Ascending aorta (tissue), 2 donors: ENCODE results near the gene HP1BP3. TPM values are rescaled to one million over a fixed set of nuclear protein-coding genes. Genes with fewer than 3 reads are reported as not detected.
"Not testable (repeated sequence)": the region's sequence is repeated elsewhere in the genome, so short reads cannot be mapped to it uniquely, and the experiment has no call there.

ENCODE experiments used
- DNase-seq, 2 donors: peaks; one replicate each; pipeline ENCODE4 v3.0.0-alpha.2; 2019; ENCODE audit warnings: low spot score in 2 of 2
- H3K27ac ChIP-seq, 2 donors: fragments of 200-600 bp; sonication (generic); one replicate each; pipeline ENCODE4 v1.5.1; 2016 to 2017; ENCODE audit warnings: mild to moderate bottlenecking in 1 of 2
- H3K27me3 ChIP-seq: fragments of 200-600 bp; sonication (generic); one replicate; pipeline ENCODE4 v1.5.1; 2017
- H3K36me3 ChIP-seq, 2 donors: fragments of 200-600 bp; sonication (generic); one replicate each; pipeline ENCODE4 v1.5.1; 2016
- H3K4me1 ChIP-seq, 2 donors: fragments of 200-600 bp; sonication (generic); one replicate each; pipeline ENCODE4 v1.5.1; 2016 to 2017; ENCODE audit warnings: mild to moderate bottlenecking in 1 of 2
- H3K4me3 ChIP-seq, 2 donors: fragments of 200-600 bp; sonication (generic); one replicate each; pipeline ENCODE4 v1.5.1; 2016 to 2017; ENCODE audit warnings: mild to moderate bottlenecking in 1 of 2
- H3K9me3 ChIP-seq, 2 donors: fragments of 200-600 bp; sonication (generic); one replicate each; pipeline ENCODE4 v1.5.1; 2016
- intact Hi-C: fragments of 100-400 bp; cut with DNase I; formaldehyde crosslinking; loops from one replicate; pipeline ENCODE4 v1.15.1; 2023
- total RNA-seq: library from RNA; depleted of rRNA; stranded (reverse); fragments of >200 nt; gene quantifications from one replicate; pipeline ENCODE4 v1.1.0, GENCODE V29; 2016
- TF ChIP-seq, protein P1 (sequence below), 3 experiments: fragments of 200-600 bp in 2 of 3; fragments of 450-650 bp in 1 of 3; sonication (generic) in 2 of 3; IDR thresholded peaks; one replicate each; pipeline ENCODE4 v1.5.1; 2016 to 2019; ENCODE audit warnings: antibody characterized with exemption in 3 of 3, mild to moderate bottlenecking in 1 of 3, moderate library complexity in 1 of 3

Gene HP1BP3
- total RNA-seq, 1 donor from 2014 or later: 109 TPM

DNA sequence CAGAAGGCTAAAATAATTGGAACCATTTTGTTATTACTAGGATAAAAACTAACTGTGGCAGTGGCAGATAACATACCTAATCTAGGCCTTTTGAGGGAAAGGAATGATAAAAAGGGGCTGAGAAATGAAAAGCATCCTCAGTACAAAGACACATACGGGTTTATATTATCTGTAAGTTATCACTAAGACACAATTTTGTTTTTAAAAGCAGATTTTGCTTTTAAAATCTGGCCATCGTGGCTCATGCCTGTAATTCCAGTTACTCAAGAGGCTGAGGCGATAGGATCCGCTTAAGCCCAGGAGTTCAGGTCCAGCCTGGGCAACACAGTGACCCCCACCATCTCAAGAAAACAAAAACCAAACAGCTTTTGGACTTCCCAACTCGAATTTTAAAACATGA is 24.8 kb upstream of the HP1BP3 start:
- Histone ChIP-seq H3K4me3 (no peak overlapping the region), H3K36me3 (peaks cover 13 to 15% of the 10 kb centered on the region in 2 donors), H3K27ac (no peak overlapping the region), H3K9me3 (no peaks in the 10 kb centered on the region), H3K27me3 (no peaks in the 10 kb centered on the region), H3K4me1 (no peaks in the 10 kb centered on the region)
- intact Hi-C loops: no loop called here
- TF ChIP-seq, protein P1, sequence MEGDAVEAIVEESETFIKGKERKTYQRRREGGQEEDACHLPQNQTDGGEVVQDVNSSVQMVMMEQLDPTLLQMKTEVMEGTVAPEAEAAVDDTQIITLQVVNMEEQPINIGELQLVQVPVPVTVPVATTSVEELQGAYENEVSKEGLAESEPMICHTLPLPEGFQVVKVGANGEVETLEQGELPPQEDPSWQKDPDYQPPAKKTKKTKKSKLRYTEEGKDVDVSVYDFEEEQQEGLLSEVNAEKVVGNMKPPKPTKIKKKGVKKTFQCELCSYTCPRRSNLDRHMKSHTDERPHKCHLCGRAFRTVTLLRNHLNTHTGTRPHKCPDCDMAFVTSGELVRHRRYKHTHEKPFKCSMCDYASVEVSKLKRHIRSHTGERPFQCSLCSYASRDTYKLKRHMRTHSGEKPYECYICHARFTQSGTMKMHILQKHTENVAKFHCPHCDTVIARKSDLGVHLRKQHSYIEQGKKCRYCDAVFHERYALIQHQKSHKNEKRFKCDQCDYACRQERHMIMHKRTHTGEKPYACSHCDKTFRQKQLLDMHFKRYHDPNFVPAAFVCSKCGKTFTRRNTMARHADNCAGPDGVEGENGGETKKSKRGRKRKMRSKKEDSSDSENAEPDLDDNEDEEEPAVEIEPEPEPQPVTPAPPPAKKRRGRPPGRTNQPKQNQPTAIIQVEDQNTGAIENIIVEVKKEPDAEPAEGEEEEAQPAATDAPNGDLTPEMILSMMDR (IDR thresholded peaks at IDR 0.05): no peak
- DNase-seq: no peak

- intact Hi-C loops: no loop called here
- no peaks in the 10 kb centered on the region for H3K9me3 ChIP-seq
- H3K4me1 ChIP-seq: peaks cover 0 to 2% of the 10 kb centered on the region in 2 donors
- no peaks in the 10 kb centered on the region for H3K27me3 ChIP-seq
- DNase-seq: no peak
- H3K36me3 ChIP-seq: no peaks in the 10 kb centered on the region
- TF ChIP-seq, protein P1 (IDR thresholded peaks at IDR 0.05): no peak
- H3K27ac ChIP-seq: no peak overlapping the region
- no peak overlapping the region for H3K4me3 ChIP-seq
These were observed 6.1 kb upstream of the HP1BP3 start for GRCh38 chr1:20793236-20793635.

GRCh38 chr1:20792196-20792595 is 5.1 kb upstream of the HP1BP3 start:
- Histone ChIP-seq H3K4me1 (peaks cover 0 to 6% of the 10 kb centered on the region in 2 donors), H3K27ac (no peak overlapping the region), H3K4me3 (no peak overlapping the region), H3K9me3 (no peaks in the 10 kb centered on the region), H3K27me3 (no peaks in the 10 kb centered on the region), H3K36me3 (no peaks in the 10 kb centered on the region)
- intact Hi-C loops: no loop called here
- no peak for DNase-seq
- TF ChIP-seq, protein P1 (IDR thresholded peaks at IDR 0.05): no peak

- Histone ChIP-seq H3K4me3 (no peak overlapping the region), H3K9me3 (no peaks in the 10 kb centered on the region), H3K4me1 (peaks cover 0 to 6% of the 10 kb centered on the region in 2 donors), H3K27me3 (no peaks in the 10 kb centered on the region), H3K27ac (no peak overlapping the region), H3K36me3 (no peaks in the 10 kb centered on the region)
- TF ChIP-seq, protein P1 (IDR thresholded peaks at IDR 0.05): no peak
- intact Hi-C loops: no loop called here
- DNase-seq: no peak
These were observed 3.7 kb upstream of the HP1BP3 start for GRCh38 chr1:20790785-20791184.

DNA sequence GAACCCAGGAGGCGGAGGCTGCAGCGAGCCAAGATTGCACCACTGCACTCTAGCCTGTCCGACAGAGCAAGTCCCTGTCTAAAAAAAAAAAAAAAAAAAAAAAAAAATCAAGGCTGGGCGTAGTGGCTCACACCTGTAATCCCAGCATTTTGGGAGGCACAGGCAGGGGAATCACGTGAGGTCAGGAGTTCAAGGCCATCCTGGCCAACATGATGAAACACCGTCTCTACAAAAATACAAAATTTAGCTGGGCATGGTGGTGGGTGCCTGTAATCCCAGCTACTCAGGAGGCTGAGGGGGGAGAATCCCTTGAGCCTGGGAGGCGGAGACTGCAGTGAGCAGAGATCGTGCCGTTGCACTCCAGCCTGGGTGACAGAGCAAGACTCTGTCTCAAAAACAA is 2.5 kb upstream of the HP1BP3 start:
- not testable (repeated sequence) for H3K4me1 ChIP-seq, H3K4me3 ChIP-seq, H3K9me3 ChIP-seq, H3K27ac ChIP-seq, H3K36me3 ChIP-seq, H3K27me3 ChIP-seq, DNase-seq
- intact Hi-C loops: loop anchor here (5.0 to 10.0 kb wide), 4 partner anchors 92 to 1665 kb away; partner anchors contain the start of genes CDC42, EIF4G3 and ZBTB40

DNA sequence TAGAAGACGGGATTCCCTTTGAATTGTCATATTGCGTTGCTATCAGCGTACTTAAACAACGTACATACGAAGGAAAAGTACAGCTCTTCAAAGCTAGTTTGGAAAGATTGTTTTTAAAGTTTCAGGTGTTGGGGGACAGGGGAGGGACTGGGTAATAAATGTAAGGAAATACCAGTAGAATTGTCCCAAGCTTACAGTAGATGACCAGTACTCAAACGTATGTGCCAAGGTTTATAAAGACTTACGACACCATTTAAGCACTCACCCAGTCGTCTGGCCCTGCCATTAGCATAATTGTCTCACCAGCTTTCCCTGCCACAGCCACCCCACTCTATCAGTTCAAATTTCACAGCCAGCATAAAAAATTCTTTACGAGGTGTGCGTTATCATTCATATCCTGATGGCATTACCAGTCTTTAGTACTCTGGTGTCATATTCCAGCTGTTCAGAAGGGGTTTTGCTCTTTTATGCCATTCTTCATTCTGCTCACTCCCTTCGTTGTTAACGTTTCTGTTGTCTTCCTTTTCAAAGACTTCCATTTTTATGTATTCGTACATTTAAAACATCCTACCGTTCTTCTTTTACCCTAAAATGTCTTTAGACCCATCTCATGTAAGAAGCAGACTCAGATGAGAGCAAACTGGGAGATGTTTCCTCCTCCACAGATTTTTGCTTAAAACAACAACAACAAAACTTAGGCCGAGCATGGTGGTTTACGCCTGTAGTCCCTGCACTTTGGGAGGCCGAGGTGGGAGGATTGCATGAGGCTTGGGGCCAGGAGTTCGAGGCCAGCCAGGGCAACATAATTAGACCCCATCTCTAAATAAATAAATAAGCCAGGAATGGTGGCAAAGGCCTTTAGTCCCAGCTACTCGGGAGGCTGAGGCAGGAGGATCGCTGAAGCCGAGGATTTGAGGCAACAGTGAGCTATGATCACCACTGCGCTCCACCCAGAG is 1.0 kb upstream of the HP1BP3 start:
- intact Hi-C loops: loop anchor here (1.0 to 10.0 kb wide), 5 partner anchors 55 to 1667 kb away; partner anchors contain the start of genes CDC42, EIF4G3 and ZBTB40

More for the DNA sequence above, 1.0 kb upstream of the HP1BP3 start:
- TF ChIP-seq, protein P1 (IDR thresholded peaks at IDR 0.05): no peak
- peaks cover 6 to 9% of the 10 kb centered on the region in 2 donors for H3K4me1 ChIP-seq
- no peak for DNase-seq
- peak overlapping the region; percentile 95 to 99 for H3K27ac ChIP-seq
- no peaks in the 10 kb centered on the region for H3K9me3 ChIP-seq
- H3K36me3 ChIP-seq: no peaks in the 10 kb centered on the region
- H3K4me3 ChIP-seq: peak overlapping the region; percentile 89 to 99
- H3K27me3 ChIP-seq: no peaks in the 10 kb centered on the region
